Stimulated activated effector memory CD8-positive, alpha-beta T cell treated with anti-CD3 and anti-CD28 coated beads, Interleukin-12 subunit alpha, Interleukin-12 subunit beta, amount 100 ng/mL, for 72 hours (primary cell): ENCODE data around the gene ADAM19.

Source experiments
- ATAC-seq: fragments of 150-1000 bp; cut with Tn5 transposase; 2 replicates; pipeline ENCODE4 v1.10.0; 2021
- DNase-seq, 2 donors: peaks; one replicate each; pipeline ENCODE4 v3.0.0; 2021 to 2022; ENCODE audit warnings: low spot score in 2 of 2
- H3K27ac Mint-ChIP-seq: one replicate; pipeline ENCODE4 v1.8.0; 2022; ENCODE audit warnings: mild to moderate bottlenecking, mixed read lengths
- H3K36me3 Mint-ChIP-seq: one replicate; pipeline ENCODE4 v1.8.0; 2022; ENCODE audit warnings: mild to moderate bottlenecking, mixed read lengths
- H3K4me1 Mint-ChIP-seq: one replicate; pipeline ENCODE4 v1.8.0; 2022; ENCODE audit warnings: mixed read lengths
- H3K4me3 Mint-ChIP-seq: one replicate; pipeline ENCODE4 v1.8.0; 2022; ENCODE audit warnings: mild to moderate bottlenecking, mixed read lengths
- H3K9me3 Mint-ChIP-seq: one replicate; pipeline ENCODE4 v1.8.0; 2022; ENCODE audit warnings: mixed read lengths

The ADAM19 gene

GRCh38 chr5:157544623-157544989, 31.0 kb downstream of the ADAM19 start:
- Mint-ChIP-seq H3K36me3 (peaks cover 51% of the 10 kb centered on the region), H3K4me3 (peak overlapping the region; percentile 65), H3K9me3 (no peaks in the 10 kb centered on the region), H3K4me1 (peaks cover 97% of the 10 kb centered on the region), H3K27ac (peak overlapping the region; percentile 91)
- ATAC-seq, result peak; percentile 42
- no peak for DNase-seq

DNA sequence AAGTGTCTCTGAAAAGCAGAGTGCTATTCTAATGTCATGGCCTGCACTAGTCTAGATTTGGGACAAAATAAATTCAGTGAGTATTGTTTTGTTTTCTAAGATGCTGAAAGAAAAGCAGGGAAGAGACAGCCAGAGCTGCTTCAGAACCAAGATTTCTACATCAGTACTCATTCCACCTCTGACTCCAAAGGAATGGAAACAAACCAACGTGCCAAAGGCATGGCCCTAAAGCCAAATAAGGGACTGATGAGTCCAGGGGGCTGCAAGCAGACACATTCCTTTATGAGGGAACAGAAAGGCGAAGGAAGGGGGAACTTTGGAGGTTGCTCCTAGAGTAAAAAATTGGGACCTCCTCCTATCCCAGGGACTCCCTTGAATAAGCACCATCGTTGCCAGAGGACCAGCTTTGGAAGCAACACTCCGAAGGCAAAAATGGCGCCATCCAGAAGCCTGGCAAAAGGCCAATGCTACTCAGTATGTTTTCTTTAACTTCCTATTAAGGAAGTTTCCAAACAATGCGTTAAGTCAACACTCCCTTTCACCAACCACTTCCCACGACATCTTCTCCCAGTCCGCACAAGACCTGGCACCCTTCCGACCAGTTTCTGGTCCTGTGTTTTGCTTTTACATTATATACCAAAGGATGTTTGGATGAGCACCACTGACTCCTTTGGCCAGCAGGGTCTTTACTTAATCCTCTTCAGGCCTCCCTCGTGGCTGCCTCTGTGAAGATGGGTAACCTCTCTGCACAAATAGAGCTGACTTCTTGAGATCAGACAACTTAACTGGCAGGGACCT, 31.6 kb downstream of the ADAM19 start:
- Mint-ChIP-seq H3K9me3 (no peaks in the 10 kb centered on the region), H3K36me3 (peaks cover 51% of the 10 kb centered on the region), H3K4me3 (peak overlapping the region; percentile 65), H3K4me1 (peaks cover 97% of the 10 kb centered on the region), H3K27ac (peak overlapping the region; percentile 91)
- peak in 1 of 2 donors; percentile 62 for DNase-seq
- peak; percentile 19 for ATAC-seq

DNA sequence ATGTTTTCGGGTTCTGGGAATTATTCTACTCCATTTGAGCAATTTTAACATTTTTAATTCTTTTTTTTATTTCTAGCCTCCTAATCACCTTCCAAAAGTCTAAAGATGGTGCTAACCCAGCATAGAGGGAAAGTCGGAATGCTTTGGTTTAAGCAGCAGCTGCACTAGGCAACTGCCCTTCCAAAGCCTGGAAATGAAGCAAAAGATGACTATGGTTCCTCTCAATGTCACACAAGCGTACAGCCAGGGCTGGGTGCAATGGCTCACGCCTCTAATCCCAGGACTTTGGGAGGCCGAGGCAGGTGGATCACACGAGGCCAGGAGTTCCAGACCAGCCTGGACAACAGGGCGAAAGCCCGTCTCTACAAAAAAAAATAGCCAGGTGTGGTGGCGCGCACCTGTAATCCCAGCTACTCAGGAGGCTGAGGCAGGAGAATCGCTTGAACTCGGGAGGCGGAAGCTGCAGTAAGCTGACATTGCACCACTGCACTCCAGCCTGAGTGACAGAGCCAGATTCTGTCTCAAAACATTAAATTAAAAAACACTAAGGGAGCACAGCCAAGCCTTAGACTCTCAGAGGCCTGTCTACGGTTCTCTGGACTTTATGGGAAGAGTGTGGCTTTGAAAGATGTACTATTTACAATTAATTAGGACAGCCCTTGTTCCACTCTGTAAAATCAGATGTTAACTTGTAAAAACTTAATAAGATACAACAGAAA, 33.1 kb downstream of the ADAM19 start:
- H3K4me3 Mint-ChIP-seq, result peak overlapping the region; percentile 58

GRCh38 chr5:157541447-157542118, 34.0 kb downstream of the ADAM19 start:
- Mint-ChIP-seq H3K4me3 (peak overlapping the region; percentile 58), H3K36me3 (peaks cover 62% of the 10 kb centered on the region), H3K27ac (peak overlapping the region; percentile 57), H3K9me3 (no peaks in the 10 kb centered on the region), H3K4me1 (peaks cover 95% of the 10 kb centered on the region)
- ATAC-seq (peak; percentile 22), DNase-seq (no peak)

More for the DNA sequence above, 33.1 kb downstream of the ADAM19 start:
- Mint-ChIP-seq H3K36me3 (peaks cover 53% of the 10 kb centered on the region), H3K9me3 (no peaks in the 10 kb centered on the region), H3K4me1 (peaks cover 96% of the 10 kb centered on the region), H3K27ac (peak overlapping the region; percentile 91)
- ATAC-seq, result no peak
- no peak for DNase-seq

DNA sequence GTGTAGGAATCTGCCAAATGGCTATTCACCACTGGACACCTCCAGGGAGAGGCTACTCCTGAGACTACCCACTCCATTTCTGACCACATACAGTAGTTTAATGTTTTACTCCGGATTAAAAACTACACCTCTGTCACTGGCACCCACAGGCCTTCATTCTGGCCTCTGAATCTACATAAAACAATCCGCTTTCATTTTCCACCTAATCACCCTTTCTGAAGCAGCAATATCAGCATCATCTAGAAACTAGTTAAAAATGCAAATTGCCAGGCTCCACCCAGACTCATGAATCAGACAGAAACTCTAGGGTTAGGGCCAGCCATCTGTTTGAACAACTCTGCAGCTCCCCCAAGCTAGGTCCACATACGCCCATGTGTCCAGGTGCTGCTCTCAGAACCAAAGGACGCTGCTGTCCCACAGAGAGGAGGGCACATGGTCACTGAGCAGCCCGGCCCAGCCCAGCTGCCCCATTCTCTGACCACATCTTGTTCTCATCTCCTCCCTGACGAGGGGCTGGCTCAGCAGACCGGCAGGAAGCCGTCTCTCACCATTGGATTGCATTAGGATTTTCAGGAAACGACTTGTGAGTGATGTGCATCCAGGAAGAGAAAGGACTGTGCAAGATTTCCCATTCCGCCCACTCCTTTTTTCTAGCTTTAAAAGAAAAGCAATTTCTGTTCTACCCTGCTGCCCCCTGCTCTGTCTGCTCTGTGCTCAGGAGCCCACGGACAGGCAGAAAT, 34.7 kb downstream of the ADAM19 start:
- H3K4me1 Mint-ChIP-seq, result peaks cover 88% of the 10 kb centered on the region

GRCh38 chr5:157540124-157540523, 35.5 kb downstream of the ADAM19 start:
- DNase-seq (no peak), ATAC-seq (peak; percentile 14)
- Mint-ChIP-seq H3K36me3 (peaks cover 70% of the 10 kb centered on the region), H3K9me3 (no peaks in the 10 kb centered on the region), H3K4me3 (peak overlapping the region; percentile 58), H3K4me1 (peaks cover 87% of the 10 kb centered on the region), H3K27ac (peak overlapping the region; percentile 57)

More for the DNA sequence above, 34.7 kb downstream of the ADAM19 start:
- DNase-seq, result peak; percentile 37 to 76
- Mint-ChIP-seq H3K4me3 (peak overlapping the region; percentile 58), H3K36me3 (peaks cover 69% of the 10 kb centered on the region), H3K27ac (peak overlapping the region; percentile 57), H3K9me3 (no peaks in the 10 kb centered on the region)
- peak; percentile 90 for ATAC-seq

- ATAC-seq, result no peak
- DNase-seq, result no peak
- no peaks in the 10 kb centered on the region for H3K9me3 Mint-ChIP-seq
- peaks cover 82% of the 10 kb centered on the region for H3K4me1 Mint-ChIP-seq
- H3K27ac Mint-ChIP-seq, result peak overlapping the region; percentile 57
- H3K36me3 Mint-ChIP-seq, result peaks cover 75% of the 10 kb centered on the region
- H3K4me3 Mint-ChIP-seq, result peak overlapping the region; percentile 58
These were observed 36.0 kb downstream of the ADAM19 start for GRCh38 chr5:157539503-157540022.

DNA sequence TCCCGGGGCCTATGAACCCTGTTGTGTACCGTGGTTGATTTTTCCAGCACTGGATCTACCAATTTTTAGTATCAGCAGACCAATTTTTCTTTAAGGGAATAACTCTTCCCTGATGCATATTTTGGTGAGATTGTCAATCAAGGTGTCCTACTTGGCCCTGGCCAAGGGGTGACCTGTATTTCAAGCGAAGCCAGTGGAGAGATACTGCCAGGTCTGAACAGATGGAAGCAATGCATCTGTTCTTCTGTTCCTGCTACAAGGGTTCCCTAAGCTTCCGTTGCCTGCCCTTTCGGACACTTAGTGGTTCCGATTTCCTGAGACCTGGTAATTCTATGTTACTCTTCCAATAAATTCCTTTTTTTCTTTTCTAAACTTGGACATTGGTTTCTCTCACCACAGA, 37.3 kb downstream of the ADAM19 start:
- no peak overlapping the region for H3K4me3 Mint-ChIP-seq
- ATAC-seq, result no peak
- DNase-seq, result no peak
- H3K9me3 Mint-ChIP-seq, result no peaks in the 10 kb centered on the region
- H3K36me3 Mint-ChIP-seq, result peaks cover 76% of the 10 kb centered on the region
- H3K27ac Mint-ChIP-seq, result peak overlapping the region; percentile 54
- H3K4me1 Mint-ChIP-seq, result peaks cover 69% of the 10 kb centered on the region

DNA sequence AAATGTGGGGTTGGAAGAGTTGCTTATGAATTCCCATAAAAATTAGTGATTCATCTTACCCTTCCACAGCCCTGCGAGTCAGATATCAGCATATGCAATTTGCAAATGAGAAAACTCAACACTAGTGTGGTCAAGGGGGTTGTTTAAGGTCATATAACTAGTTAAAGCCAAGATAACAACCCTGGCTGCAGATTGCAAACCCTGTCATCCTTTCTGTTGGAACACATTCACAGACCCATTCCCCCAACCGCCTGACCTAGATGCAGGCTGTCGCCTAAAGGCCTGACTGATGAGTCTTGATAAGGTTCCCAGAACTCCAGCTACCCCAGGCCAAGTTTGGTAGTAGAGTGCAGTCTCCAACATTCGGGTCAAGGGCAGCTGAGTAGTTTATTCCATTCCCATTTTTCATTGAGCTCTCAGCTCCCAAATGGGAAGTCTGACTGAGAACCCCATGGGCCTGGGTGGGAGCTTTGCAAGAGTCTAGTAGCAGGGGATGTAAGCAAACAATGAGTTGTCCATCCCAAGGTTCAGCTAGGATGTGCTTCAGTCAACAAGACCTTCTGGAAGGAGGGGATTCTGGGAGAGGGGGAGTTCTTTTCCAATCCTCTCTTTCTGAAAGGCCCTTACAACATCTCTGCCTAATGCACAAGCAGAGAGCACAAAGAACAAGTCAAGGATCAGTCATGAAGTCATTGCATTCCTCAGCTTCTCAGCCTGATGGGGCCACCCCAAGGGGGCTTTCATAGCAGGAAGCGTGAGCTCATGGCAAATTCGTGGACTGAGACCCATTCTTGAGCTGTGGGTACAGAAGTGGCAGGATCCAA, 40.3 kb downstream of the ADAM19 start:
- Mint-ChIP-seq H3K36me3 (peaks cover 97% of the 10 kb centered on the region), H3K9me3 (no peaks in the 10 kb centered on the region), H3K4me3 (no peak overlapping the region), H3K27ac (peak overlapping the region; percentile 23), H3K4me1 (peaks cover 55% of the 10 kb centered on the region)
- no peak for DNase-seq
- no peak for ATAC-seq

DNA sequence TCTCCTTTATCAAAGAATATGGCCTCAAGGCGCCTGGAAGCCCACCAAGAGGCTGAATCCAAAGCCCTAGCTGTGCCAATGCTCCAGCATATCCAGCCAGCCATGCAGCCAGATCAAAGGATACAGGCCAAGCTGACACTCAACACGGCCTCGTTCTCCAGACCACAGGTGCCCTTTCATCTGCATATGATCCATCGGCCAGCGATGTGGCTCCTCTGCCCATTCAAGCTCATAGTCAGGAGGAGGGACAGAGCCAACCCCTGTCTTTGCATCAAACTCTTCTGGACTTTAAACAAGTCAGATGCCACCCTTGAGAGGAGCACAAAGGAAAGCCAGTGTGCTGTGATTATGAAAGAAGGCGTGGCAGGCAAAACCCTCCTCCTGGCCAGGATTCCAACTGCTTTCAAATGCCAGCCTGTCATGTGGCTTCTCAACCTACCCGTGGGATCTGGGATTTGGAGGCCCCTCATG, 42.5 kb downstream of the ADAM19 start:
- H3K36me3 Mint-ChIP-seq, result peaks cover 100% of the 10 kb centered on the region
- no peak overlapping the region for H3K27ac Mint-ChIP-seq
- no peak overlapping the region for H3K4me3 Mint-ChIP-seq
- DNase-seq (no peak), ATAC-seq (no peak)
- peaks cover 44% of the 10 kb centered on the region for H3K4me1 Mint-ChIP-seq
- H3K9me3 Mint-ChIP-seq, result no peaks in the 10 kb centered on the region

DNA sequence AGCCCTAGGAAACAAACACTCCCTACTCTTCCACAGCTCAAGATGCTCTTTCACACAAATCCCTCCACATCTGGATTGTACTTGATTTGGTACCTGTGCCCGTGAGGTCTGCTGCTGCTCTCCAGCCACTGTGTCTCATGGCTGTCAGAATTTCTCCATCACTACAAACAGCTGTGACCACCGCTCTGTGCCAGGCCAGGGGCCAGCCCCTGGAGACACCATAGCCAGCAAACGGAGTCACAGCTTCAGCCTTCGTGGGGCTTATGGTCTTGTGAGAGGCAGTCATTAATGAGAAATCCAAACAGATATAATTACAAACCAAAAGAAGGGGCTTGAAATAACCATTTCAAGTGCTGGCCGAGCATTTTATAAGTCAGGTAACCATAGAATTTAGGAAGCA, 43.6 kb downstream of the ADAM19 start:
- ATAC-seq (no peak), DNase-seq (no peak)
- H3K9me3 Mint-ChIP-seq, result no peaks in the 10 kb centered on the region
- no peak overlapping the region for H3K4me3 Mint-ChIP-seq
- H3K36me3 Mint-ChIP-seq, result peaks cover 100% of the 10 kb centered on the region
- peaks cover 40% of the 10 kb centered on the region for H3K4me1 Mint-ChIP-seq
- H3K27ac Mint-ChIP-seq, result no peak overlapping the region

DNA sequence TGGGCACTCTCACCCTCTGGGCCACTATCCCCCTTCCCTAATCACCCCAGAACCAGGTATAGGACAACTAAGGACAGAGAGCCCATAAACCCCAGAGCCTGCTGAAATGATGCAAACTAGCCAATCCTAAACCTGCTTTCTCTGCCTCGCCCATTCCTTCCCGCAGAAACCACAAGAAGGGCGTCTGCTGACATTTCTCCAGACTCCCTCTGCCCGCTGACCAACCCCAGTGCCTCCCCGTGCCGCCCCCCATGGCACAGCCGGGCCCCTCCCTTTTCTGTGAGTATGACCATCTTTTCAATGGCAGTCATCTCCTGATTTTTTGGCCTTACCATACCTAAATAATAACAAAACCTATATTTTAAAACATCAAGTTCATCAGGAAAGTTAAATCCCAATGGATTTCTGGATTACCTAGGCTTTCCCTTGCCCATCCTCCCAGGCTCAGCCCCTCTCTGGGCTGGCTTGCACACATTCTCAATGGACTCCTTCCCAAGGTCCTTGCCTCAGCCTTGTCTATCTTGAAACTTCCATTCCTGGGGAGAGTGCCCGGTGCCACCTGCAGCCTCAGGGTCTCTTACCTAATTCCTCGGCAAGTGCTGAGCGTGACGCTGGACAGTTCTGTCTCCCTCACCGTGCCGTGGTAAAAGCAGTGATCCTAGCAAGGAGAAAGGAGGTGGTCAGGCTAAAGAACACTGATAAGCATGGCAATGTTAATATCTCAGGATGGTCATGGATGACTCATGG, 45.2 kb downstream of the ADAM19 start:
- H3K4me3 Mint-ChIP-seq, result no peak overlapping the region
- DNase-seq (no peak), ATAC-seq (no peak)
- H3K27ac Mint-ChIP-seq, result peak overlapping the region; percentile 83
- H3K9me3 Mint-ChIP-seq, result no peaks in the 10 kb centered on the region
- H3K4me1 Mint-ChIP-seq, result peaks cover 33% of the 10 kb centered on the region
- H3K36me3 Mint-ChIP-seq, result peaks cover 100% of the 10 kb centered on the region

DNA sequence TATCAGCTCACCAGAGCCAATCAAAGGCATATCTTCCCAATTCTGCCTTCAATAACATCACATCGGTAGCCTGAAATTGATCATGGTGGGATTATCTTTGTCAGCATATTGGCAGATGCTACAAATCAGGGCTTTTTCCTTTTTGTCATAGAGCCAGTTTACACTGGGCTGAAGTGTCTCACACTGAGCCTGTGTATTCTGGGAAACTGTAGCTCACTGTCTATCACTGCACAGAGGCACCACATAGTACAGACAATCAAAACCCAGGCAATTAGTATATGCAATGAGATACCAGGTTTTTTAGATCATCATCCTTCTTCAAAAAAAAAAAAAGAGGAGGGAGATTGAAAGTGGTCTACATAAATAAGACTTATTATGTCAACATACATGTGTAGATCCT, 46.6 kb downstream of the ADAM19 start:
- H3K4me1 Mint-ChIP-seq, result peaks cover 29% of the 10 kb centered on the region
- DNase-seq, result no peak
- H3K27ac Mint-ChIP-seq, result no peak overlapping the region
- no peak for ATAC-seq
- peaks cover 94% of the 10 kb centered on the region for H3K36me3 Mint-ChIP-seq
- no peaks in the 10 kb centered on the region for H3K9me3 Mint-ChIP-seq
- no peak overlapping the region for H3K4me3 Mint-ChIP-seq
